Pancreas (tissue), 10 donors: Measurements from ENCODE around the gene CCSAP. TPM values are rescaled to one million over a fixed set of nuclear protein-coding genes. Genes with fewer than 3 reads are reported as not detected.
A peak's percentile ranks its signal among the peaks of the same experiment; 100 is the strongest.

Experiments used
- ATAC-seq, 4 donors: fragments of 200-7000 bp; cut with Tn5 transposase; one replicate each; pipeline versions ENCODE4 v1.8.0 to v1.9.1; 2020; ENCODE audit warnings: mild to moderate bottlenecking in 4 of 4, moderate library complexity in 4 of 4
- DNase-seq, 6 donors: peaks; one replicate each; pipeline ENCODE4 v3.0.0-alpha.2; 2020
- FAIRE-seq: peaks from 2 replicates; lab custom pipeline; 2012; peaks lifted over from hg19 to GRCh38; lab: Jason Lieb, UNC
- H3K27ac ChIP-seq, 4 donors: fragments of 200-600 bp; sonication (generic); 1 replicate in 3 of 4; 2 replicates in 1 of 4; pipeline versions ENCODE4 v1.5.0 to v1.8.0; 2020
- H3K27me3 ChIP-seq, 4 donors: fragments of 200-600 bp; one replicate each; pipeline ENCODE4 v1.8.0; 2021
- H3K36me3 ChIP-seq, 3 donors: fragments of 200-600 bp; sonication (generic) in 1 of 3; one replicate each; pipeline versions ENCODE4 v1.5.0 to v1.8.0; 2020 to 2021
- H3K4me1 ChIP-seq, 3 donors: fragments of 200-600 bp; one replicate each; pipeline ENCODE4 v1.8.0; 2021
- H3K4me3 ChIP-seq, 4 donors: fragments of 200-600 bp; sonication (generic) in 2 of 4; one replicate each; pipeline versions ENCODE4 v1.5.0 to v1.8.0; 2020 to 2021
- H3K9me3 ChIP-seq, 4 donors: fragments of 200-600 bp; one replicate each; pipeline ENCODE4 v1.8.0; 2021
- WGBS, 2 donors: extraction: QIAGEN DNeasy Blood & Tissue Kit; methylation state at CpG; one replicate each; pipeline ENCODE4 v1.1.7; 2013; 5-methylcytosine and 5-hydroxymethylcytosine counted together
- intact Hi-C, 3 donors: fragments of 100-400 bp; cut with DNase I; formaldehyde crosslinking; loops; one replicate each; pipeline versions ENCODE4 v1.11.1 to v1.14.2; 2022
- polyA plus RNA-seq, 2 donors: library from polyadenylated mRNA; stranded (reverse); fragments of 200-250 nt; gene quantifications; one replicate each; pipeline ENCODE4 v1.2.3, GENCODE V29; 2013
- total RNA-seq, 6 donors: library from RNA; stranded (reverse); fragmentation: NEBNext Ultra II Directional in 4 of 6; extraction: Animal tissue kit (Norgen Biotek cat#: 25700) in 4 of 6; gene quantifications; one replicate each; pipeline versions ENCODE4 v1.2.1 to v1.2.4, GENCODE V29; 2021 to 2023
- TF ChIP-seq, protein P1 (sequence below), 4 donors: fragments of 200-600 bp; sonication (generic) in 3 of 4; IDR thresholded peaks; one replicate each; pipeline versions ENCODE4 v1.5.0 to v1.8.0; 2021; ENCODE audit warnings: antibody characterized with exemption in 4 of 4
- donor health status: healthy with polysubstance abuse.
- donor health status: DM: no; HTN: no; CAD: no; lungs with moderate emphysema.
- donor health status: DM: no; HTN: no; CAD: no.
- donor health status: control.
- donor health status: control.
- donor health status: Bipolar disorder and iron deficiency.
- donor health status: DM: yes; HTN: yes; CAD: no.
- donor health status: DM: no; HTN: no; CAD: no.
- donor health status: DM: no; HTN: no; CAD: no.
- donor health status: DM: yes; HTN: yes; CAD: no.

CCSAP gene
- total and polyA plus RNA-seq, 8 donors: 0.97 to 4.6 (median 1.7) TPM

DNA sequence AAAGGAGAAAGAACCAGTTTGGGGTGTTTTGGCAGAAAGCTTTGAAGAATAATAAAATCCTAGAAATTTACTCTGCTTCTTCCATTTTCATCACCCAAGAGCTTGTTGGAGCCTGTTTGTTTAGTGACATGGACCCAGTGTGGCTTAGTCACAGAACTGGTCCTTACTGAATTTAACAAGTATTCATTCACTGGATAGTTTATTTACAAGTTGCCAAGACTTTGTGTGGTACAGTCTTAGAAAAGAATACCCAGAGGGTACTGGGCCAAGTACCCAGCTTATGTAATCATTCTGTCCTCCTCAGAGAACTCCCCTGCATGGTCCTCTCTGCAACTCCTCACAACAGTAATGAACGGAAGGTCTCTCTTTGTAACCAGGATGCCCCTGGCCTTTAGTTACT, 55.6 kb downstream of the CCSAP start:
- DNase-seq (no peak), FAIRE-seq (no peak), ATAC-seq (no peak)
- TF ChIP-seq, protein P1, sequence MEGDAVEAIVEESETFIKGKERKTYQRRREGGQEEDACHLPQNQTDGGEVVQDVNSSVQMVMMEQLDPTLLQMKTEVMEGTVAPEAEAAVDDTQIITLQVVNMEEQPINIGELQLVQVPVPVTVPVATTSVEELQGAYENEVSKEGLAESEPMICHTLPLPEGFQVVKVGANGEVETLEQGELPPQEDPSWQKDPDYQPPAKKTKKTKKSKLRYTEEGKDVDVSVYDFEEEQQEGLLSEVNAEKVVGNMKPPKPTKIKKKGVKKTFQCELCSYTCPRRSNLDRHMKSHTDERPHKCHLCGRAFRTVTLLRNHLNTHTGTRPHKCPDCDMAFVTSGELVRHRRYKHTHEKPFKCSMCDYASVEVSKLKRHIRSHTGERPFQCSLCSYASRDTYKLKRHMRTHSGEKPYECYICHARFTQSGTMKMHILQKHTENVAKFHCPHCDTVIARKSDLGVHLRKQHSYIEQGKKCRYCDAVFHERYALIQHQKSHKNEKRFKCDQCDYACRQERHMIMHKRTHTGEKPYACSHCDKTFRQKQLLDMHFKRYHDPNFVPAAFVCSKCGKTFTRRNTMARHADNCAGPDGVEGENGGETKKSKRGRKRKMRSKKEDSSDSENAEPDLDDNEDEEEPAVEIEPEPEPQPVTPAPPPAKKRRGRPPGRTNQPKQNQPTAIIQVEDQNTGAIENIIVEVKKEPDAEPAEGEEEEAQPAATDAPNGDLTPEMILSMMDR (IDR thresholded peaks at IDR 0.05): no peak
- H3K4me1 ChIP-seq: peaks cover 0 to 4% (median 0%) of the 10 kb centered on the region in 3 donors
- H3K4me3 ChIP-seq: no peak overlapping the region
- no peak overlapping the region for H3K27ac ChIP-seq
- no peaks in the 10 kb centered on the region for H3K9me3 ChIP-seq
- intact Hi-C loops: no loop called here
- no peaks in the 10 kb centered on the region for H3K27me3 ChIP-seq
- peaks cover 0 to 11% (median 0%) of the 10 kb centered on the region in 3 donors for H3K36me3 ChIP-seq
- 91 to 100% methylated on average over 1 of the region's 1 CpG for WGBS, 2 donors

DNA sequence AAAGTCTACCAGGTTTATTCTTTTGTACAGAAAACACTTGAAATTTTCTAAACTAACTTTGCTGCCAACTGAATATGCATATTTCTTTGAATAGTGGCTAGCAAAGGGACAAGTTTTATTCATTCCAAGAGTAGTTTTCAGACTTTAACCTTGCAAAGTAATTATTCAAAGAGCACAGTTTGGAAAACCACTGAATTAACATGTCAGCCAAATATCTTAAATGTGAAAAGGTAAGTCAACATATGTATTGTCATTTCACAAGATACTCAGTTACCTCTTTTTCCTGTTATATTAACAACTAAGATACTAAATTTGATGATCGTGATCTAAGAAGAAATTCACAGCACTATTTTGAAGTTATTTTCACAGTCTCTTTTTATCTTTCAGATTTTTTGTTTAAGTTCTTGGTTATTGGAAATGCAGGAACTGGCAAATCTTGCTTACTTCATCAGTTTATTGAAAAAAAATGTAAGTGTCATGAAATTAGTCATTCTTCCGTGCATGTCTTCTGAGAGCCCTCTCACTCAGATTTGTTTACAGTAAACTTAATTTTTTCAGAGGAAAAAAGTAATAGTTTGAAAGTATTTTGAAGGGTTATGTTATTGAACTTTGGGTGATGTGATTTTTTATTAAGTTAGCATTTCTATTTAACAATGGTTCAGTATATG, 56.6 kb downstream of the CCSAP start:
- Histone ChIP-seq H3K4me1 (peaks cover 0 to 4% (median 2%) of the 10 kb centered on the region in 3 donors), H3K9me3 (no peaks in the 10 kb centered on the region), H3K27me3 (no peaks in the 10 kb centered on the region), H3K4me3 (no peak overlapping the region), H3K27ac (no peak overlapping the region), H3K36me3 (peaks cover 0 to 11% (median 0%) of the 10 kb centered on the region in 3 donors)
- no peak for DNase-seq
- TF ChIP-seq, protein P1 (IDR thresholded peaks at IDR 0.05): no peak
- no peak for ATAC-seq
- intact Hi-C loops: no loop called here
- WGBS, 2 donors: 79 to 80% methylated on average over 2 of the region's 2 CpGs
- peak; percentile 63 for FAIRE-seq

DNA sequence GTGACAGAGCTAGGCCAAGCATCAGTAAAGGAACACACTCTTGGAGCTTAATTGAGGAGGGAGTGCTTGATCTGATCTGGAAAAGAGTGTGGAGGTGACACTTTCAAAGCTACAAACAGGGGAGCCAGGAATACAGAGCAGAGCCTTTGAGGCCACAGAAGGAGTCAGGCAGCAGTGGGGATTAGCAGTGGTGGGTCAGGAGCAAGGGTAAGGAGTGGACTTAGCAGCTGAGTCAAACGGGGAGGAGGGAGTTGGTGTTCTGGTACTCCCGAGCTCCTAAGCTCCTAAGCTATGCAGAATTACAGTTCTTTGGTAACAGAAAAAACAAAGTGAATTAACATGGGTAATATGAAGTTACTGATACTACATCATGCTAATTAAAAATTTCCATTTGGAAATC, 57.4 kb downstream of the CCSAP start:
- TF ChIP-seq, protein P1 (IDR thresholded peaks at IDR 0.05): no peak
- peaks cover 1 to 9% (median 4%) of the 10 kb centered on the region in 3 donors for H3K4me1 ChIP-seq
- no peak overlapping the region for H3K4me3 ChIP-seq
- 82 to 86% methylated on average over 2 of the region's 2 CpGs for WGBS, 2 donors
- ATAC-seq (no peak), FAIRE-seq (no peak), DNase-seq (no peak)
- intact Hi-C loops: no loop called here
- no peak overlapping the region for H3K27ac ChIP-seq
- H3K36me3 ChIP-seq: peaks cover 0 to 11% (median 0%) of the 10 kb centered on the region in 3 donors
- no peaks in the 10 kb centered on the region for H3K27me3 ChIP-seq
- no peaks in the 10 kb centered on the region for H3K9me3 ChIP-seq

DNA sequence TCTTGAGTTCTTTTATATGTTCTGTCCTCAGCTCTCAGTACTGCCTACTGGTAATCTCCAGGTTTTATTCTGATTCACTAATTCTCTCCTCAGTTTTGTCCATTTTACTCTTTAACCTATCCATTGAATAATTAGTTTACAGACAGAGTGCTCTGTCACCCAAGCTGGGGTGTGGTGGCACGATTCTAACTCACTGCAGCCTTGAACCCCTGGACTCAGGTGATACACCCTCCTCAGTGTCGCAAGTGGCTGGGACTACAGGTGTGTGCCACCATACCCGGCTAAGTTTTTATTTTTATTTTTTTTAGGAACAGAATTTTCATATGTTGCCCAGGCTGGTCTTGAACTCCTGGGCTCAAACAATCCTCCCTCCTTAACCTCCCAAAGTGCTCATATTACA, 58.0 kb downstream of the CCSAP start:
- H3K4me3 ChIP-seq: no peak overlapping the region
- peaks cover 7 to 14% (median 8%) of the 10 kb centered on the region in 3 donors for H3K4me1 ChIP-seq

More for the DNA sequence above, 58.0 kb downstream of the CCSAP start:
- WGBS, 2 donors: 68 to 71% methylated on average over 3 of the region's 3 CpGs
- ATAC-seq: no peak
- intact Hi-C loops: no loop called here
- Histone ChIP-seq H3K27ac (no peak overlapping the region), H3K27me3 (no peaks in the 10 kb centered on the region), H3K36me3 (peaks cover 0 to 11% (median 0%) of the 10 kb centered on the region in 3 donors), H3K9me3 (no peaks in the 10 kb centered on the region)
- DNase-seq: no peak
- TF ChIP-seq, protein P1 (IDR thresholded peaks at IDR 0.05): no peak
- no peak for FAIRE-seq
